KMS-11 (cell line): ENCODE results near the gene TBC1D9B.

Source experiments
- H2AFZ ChIP-seq: fragments of 200-600 bp; sonication (generic); 2 replicates; pipeline ENCODE4 v1.6.1; 2016; ENCODE audit warnings: antibody characterized with exemption, mixed run types, low read depth
- H3K27ac ChIP-seq: fragments of 200-600 bp; sonication (generic); 2 replicates; pipeline ENCODE4 v1.6.1; 2016; ENCODE audit warnings: mild to moderate bottlenecking, mixed run types
- H3K27me3 ChIP-seq: fragments of 200-600 bp; sonication (generic); 2 replicates; pipeline ENCODE4 v1.6.1; 2017; ENCODE audit warnings: mild to moderate bottlenecking, low read depth, mixed run types, moderate library complexity; ENCODE audit not compliant: insufficient read depth
- H3K36me3 ChIP-seq: fragments of 200-600 bp; sonication (generic); 2 replicates; pipeline ENCODE4 v1.6.1; 2017; ENCODE audit warnings: mild to moderate bottlenecking, mixed run types; ENCODE audit not compliant: insufficient read depth
- H3K4me1 ChIP-seq: fragments of 200-600 bp; sonication (generic); 2 replicates; pipeline ENCODE4 v1.6.1; 2016; ENCODE audit warnings: mild to moderate bottlenecking, low read depth, mixed run types; ENCODE audit not compliant: poor library complexity, severe bottlenecking
- H3K4me2 ChIP-seq: fragments of 200-600 bp; sonication (generic); 2 replicates; pipeline ENCODE4 v1.7.0; 2016; ENCODE audit warnings: mild to moderate bottlenecking, mixed run types
- H3K4me3 ChIP-seq: fragments of 200-600 bp; sonication (generic); IDR thresholded peaks from 2 replicates; pipeline ENCODE4 v1.6.1; 2017; ENCODE audit warnings: low read depth, low read length, mixed read lengths; ENCODE audit not compliant: insufficient read depth
- H3K79me2 ChIP-seq: fragments of 200-600 bp; sonication (generic); 2 replicates; pipeline ENCODE4 v1.6.1; 2016; ENCODE audit warnings: low read depth, mixed run types; ENCODE audit not compliant: insufficient read depth
- H3K9ac ChIP-seq: fragments of 200-600 bp; sonication (generic); 2 replicates; pipeline ENCODE4 v1.6.1; 2016; ENCODE audit warnings: mild to moderate bottlenecking, mixed run types
- H4K20me1 ChIP-seq: fragments of 200-600 bp; sonication (generic); 2 replicates; pipeline ENCODE4 v1.6.1; 2016; ENCODE audit warnings: mild to moderate bottlenecking, mixed run types; ENCODE audit not compliant: insufficient read depth
- TF ChIP-seq, protein P1 (sequence below): fragments of 200-600 bp; sonication (generic); conservative IDR thresholded peaks from 2 replicates; pipeline ENCODE4 v1.6.1; 2017; ENCODE audit warnings: low read depth, mild to moderate bottlenecking, antibody characterized with exemption, low read length, moderate library complexity, mixed read lengths

TBC1D9B gene

DNA sequence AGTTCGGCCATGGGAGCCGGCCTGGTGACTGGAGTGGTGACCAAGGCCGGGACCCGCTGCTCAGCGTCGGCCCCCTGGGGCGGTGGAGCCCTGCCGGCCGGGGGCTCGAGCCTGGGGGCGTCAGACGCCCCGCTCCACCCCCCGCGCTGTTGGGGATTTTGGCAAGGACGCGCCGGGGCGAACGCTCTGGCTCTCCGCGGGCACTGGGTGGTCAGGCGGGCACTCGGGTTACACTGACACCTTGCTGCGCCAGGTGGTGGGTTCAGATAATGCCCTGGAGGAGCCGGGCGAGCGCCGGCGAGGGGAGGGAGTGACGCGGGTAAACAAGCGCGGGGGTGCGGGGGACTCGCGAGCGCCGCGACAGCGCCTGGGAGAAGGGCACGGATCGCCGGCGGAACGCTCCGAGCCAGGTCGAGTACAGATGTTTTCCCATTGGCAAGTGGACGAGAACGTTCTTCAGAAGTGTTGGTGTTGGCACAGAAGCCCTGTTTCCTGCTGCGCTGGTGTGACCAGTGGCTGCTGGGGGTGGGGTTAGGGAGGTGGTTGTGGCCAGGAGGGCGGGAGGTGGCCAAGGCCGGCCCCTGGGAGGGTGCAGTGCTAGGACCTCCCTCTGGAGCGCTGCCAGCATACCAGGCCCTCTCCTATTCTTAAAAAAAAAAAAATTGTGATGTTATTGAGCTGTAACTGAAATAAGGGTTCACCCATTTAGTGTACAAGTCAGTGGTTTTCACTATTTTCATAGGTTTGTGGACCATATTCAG lies 86.2 kb downstream of the TBC1D9B start:
- H2AFZ ChIP-seq: no peak overlapping the region
- H4K20me1 ChIP-seq: peaks cover 11% of the 10 kb centered on the region; the same call in 1 of the 2 replicates
- H3K4me2 ChIP-seq: peak overlapping the region; percentile 41
- H3K27me3 ChIP-seq: no peaks in the 10 kb centered on the region
- TF ChIP-seq, protein P1, sequence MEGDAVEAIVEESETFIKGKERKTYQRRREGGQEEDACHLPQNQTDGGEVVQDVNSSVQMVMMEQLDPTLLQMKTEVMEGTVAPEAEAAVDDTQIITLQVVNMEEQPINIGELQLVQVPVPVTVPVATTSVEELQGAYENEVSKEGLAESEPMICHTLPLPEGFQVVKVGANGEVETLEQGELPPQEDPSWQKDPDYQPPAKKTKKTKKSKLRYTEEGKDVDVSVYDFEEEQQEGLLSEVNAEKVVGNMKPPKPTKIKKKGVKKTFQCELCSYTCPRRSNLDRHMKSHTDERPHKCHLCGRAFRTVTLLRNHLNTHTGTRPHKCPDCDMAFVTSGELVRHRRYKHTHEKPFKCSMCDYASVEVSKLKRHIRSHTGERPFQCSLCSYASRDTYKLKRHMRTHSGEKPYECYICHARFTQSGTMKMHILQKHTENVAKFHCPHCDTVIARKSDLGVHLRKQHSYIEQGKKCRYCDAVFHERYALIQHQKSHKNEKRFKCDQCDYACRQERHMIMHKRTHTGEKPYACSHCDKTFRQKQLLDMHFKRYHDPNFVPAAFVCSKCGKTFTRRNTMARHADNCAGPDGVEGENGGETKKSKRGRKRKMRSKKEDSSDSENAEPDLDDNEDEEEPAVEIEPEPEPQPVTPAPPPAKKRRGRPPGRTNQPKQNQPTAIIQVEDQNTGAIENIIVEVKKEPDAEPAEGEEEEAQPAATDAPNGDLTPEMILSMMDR: no peak
- H3K9ac ChIP-seq: peak overlapping the region; percentile 90
- peak overlapping the region; percentile 99 for H3K27ac ChIP-seq
- H3K79me2 ChIP-seq: peaks cover 31% of the 10 kb centered on the region
- no peaks in the 10 kb centered on the region for H3K36me3 ChIP-seq
- H3K4me1 ChIP-seq: peaks cover 30% of the 10 kb centered on the region
- H3K4me3 ChIP-seq: no peak overlapping the region

DNA sequence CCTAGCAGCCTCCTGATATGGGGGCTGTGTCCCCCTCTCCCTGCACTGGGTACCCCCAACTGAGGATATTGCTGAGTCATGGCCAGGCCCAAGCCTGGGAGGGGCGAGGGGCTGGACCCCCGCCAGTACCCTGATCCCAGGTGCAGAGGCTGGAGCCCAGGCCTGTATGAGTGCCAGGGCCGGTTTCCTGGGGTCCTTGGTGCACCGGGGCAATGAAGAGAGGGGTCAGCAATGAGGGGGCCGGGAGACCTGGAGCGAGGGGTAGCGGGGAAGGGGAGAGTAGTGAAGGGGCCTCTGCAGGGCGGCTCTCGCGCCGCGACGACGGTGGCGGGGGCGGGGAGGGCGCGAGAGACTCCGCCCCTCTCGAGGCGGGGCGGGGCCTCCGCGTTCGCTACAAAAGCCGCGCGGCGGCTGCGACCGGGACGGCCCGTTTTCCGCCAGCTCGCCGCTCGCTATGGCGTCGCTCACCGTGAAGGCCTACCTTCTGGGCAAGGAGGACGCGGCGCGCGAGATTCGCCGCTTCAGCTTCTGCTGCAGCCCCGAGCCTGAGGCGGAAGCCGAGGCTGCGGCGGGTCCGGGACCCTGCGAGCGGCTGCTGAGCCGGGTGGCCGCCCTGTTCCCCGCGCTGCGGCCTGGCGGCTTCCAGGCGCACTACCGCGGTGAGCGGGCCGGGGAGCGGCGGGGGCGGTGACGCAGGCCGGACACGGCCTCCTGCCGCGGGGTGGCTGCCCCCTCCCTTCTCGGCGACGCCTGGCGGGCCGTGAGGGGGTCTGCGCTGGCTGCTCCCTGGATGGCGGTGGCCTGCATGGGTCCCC lies 87.0 kb downstream of the TBC1D9B start, which contains the start of gene SQSTM1:
SQSTM1 (plus strand) TSS at position 423 of the 815 bp plus-strand sequence; CDS start at position 455, 32 bp downstream.
- TF ChIP-seq, protein P1: no peak
- Histone ChIP-seq H3K27me3 (no peaks in the 10 kb centered on the region), H3K27ac (peak within 1 kb of the TSS; percentile 99), H3K4me1 (peaks cover 30% of the 10 kb centered on the region), H4K20me1 (peaks cover 11% of the 10 kb centered on the region; the same call in 1 of the 2 replicates), H3K36me3 (no peaks in the 10 kb centered on the region), H2AFZ (peak within 1 kb of the TSS; percentile 34; the same call in 1 of the 2 replicates), H3K4me3 (no peak within 1 kb of the TSS), H3K9ac (peak within 1 kb of the TSS; percentile 90), H3K79me2 (peaks cover 31% of the 10 kb centered on the region), H3K4me2 (peak within 1 kb of the TSS; percentile 71)

DNA sequence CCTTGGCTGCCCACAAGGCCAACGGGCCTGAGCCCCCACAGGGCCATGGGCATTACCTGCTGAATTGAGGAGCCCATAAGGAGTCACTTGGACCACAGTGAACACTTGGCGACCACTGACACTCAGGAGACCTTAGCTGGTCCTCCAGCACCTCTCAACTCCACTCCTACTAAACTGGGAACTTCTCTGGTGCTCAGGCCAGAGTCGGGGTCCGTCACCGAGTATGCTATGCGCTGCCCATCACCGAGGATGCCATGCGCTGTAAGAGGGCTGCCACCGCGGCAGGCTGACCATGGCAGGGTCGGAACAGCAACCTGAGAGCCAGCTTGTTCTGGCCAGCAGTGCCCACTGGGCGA lies 87.6 kb downstream of the TBC1D9B start:
- Histone ChIP-seq H3K27me3 (no peaks in the 10 kb centered on the region), H3K79me2 (peaks cover 31% of the 10 kb centered on the region), H3K9ac (peak overlapping the region; percentile 90; the same call in 1 of the 2 replicates), H3K36me3 (no peaks in the 10 kb centered on the region), H3K4me1 (peaks cover 30% of the 10 kb centered on the region), H3K4me3 (no peak overlapping the region), H3K27ac (peak overlapping the region; percentile 99), H4K20me1 (peaks cover 11% of the 10 kb centered on the region; the same call in 1 of the 2 replicates), H2AFZ (0 out of 2 replicates have a peak overlapping the region, but pooled peaks have one; percentile 34), H3K4me2 (peak overlapping the region; percentile 71)
- TF ChIP-seq, protein P1: no peak

GRCh38 chr5:179819296-179820126 lies 88.2 kb downstream of the TBC1D9B start:
- Histone ChIP-seq H3K79me2 (peaks cover 28% of the 10 kb centered on the region), H2AFZ (peak overlapping the region; percentile 18; the same call in 1 of the 2 replicates), H3K36me3 (no peaks in the 10 kb centered on the region), H3K27ac (peak overlapping the region; percentile 99), H3K9ac (peak overlapping the region; percentile 90), H3K27me3 (no peaks in the 10 kb centered on the region), H3K4me1 (peaks cover 30% of the 10 kb centered on the region), H3K4me3 (no peak overlapping the region), H3K4me2 (peak overlapping the region; percentile 71; the same call in 1 of the 2 replicates), H4K20me1 (peaks cover 11% of the 10 kb centered on the region; the same call in 1 of the 2 replicates)
- TF ChIP-seq, protein P1: no peak
